Keratinocyte (primary cell): ENCODE data around the gene CEP95. TPM values are rescaled to one million over a fixed set of nuclear protein-coding genes. Genes with fewer than 3 reads are reported as not detected.
A peak's percentile ranks its signal among the peaks of the same experiment; 100 is the strongest.

Experiments
- DNase-seq: peaks from one replicate; pipeline ENCODE4 v3.0.0-alpha.2; 2011; ENCODE audit warnings: low read depth, missing footprints, low spot score
- FAIRE-seq: peaks from 2 replicates; lab custom pipeline; 2011; peaks lifted over from hg19 to GRCh38; lab: Jason Lieb, UNC
- H2AFZ ChIP-seq: 2 replicates; pipeline ENCODE4 v1.6.0; 2012; ENCODE audit warnings: low read length, control low read depth, inconsistent platforms; ENCODE audit not compliant: control insufficient read depth
- H3K27ac ChIP-seq: 2 replicates; pipeline ENCODE4 v1.5.1; 2011; ENCODE audit warnings: low read length; ENCODE audit not compliant: control insufficient read depth, insufficient read depth
- H3K27me3 ChIP-seq: 3 replicates; pipeline ENCODE4 v1.6.0; 2011; ENCODE audit warnings: low read length; ENCODE audit not compliant: control insufficient read depth, insufficient read depth; ENCODE audit errors: extremely low read depth
- H3K36me3 ChIP-seq, 2 experiments: 2 replicates in 1 of 2; 3 replicates in 1 of 2; pipeline ENCODE4 v1.5.1; 2011; ENCODE audit warnings: low read length in 2 of 2, mild to moderate bottlenecking in 1 of 2; ENCODE audit not compliant: control insufficient read depth in 2 of 2, insufficient read depth in 2 of 2; ENCODE audit errors: extremely low read depth in 1 of 2
- H3K4me1 ChIP-seq: 3 replicates; pipeline ENCODE4 v1.5.1; 2011; ENCODE audit warnings: low read length; ENCODE audit not compliant: control insufficient read depth, insufficient read depth; ENCODE audit errors: extremely low read depth
- H3K4me2 ChIP-seq: 3 replicates; pipeline ENCODE4 v1.6.0; 2011; ENCODE audit warnings: low read depth, low read length; ENCODE audit not compliant: control insufficient read depth, insufficient read depth; ENCODE audit errors: extremely low read depth
- H3K4me3 ChIP-seq, 3 experiments: fragments of 200-600 bp in 1 of 3; sonication (generic) in 1 of 3; 2 replicates in 2 of 3; 3 replicates in 1 of 3; pipeline ENCODE4 v1.5.1; 2011 to 2016; ENCODE audit warnings: low read length in 3 of 3, mild to moderate bottlenecking in 3 of 3, control low read depth in 2 of 3, inconsistent platforms in 1 of 3, low read depth in 1 of 3, mixed read lengths in 1 of 3, mixed run types in 1 of 3, moderate library complexity in 1 of 3; ENCODE audit not compliant: control insufficient read depth in 2 of 3, insufficient read depth in 2 of 3; ENCODE audit errors: extremely low read depth in 1 of 3
- H3K79me2 ChIP-seq: 2 replicates; pipeline ENCODE4 v1.6.0; 2012; ENCODE audit warnings: low read length; ENCODE audit not compliant: control insufficient read depth, insufficient read depth
- H3K9ac ChIP-seq: 3 replicates; pipeline ENCODE4 v1.6.0; 2011; ENCODE audit warnings: low read length; ENCODE audit not compliant: control insufficient read depth, insufficient read depth; ENCODE audit errors: extremely low read depth
- H3K9me1 ChIP-seq: 3 replicates; pipeline ENCODE4 v1.6.0; 2011; ENCODE audit warnings: low read length; ENCODE audit not compliant: control insufficient read depth, insufficient read depth; ENCODE audit errors: extremely low read depth
- H3K9me3 ChIP-seq: 2 replicates; pipeline ENCODE4 v1.5.1; 2012; ENCODE audit warnings: low read depth, low read length; ENCODE audit not compliant: control insufficient read depth
- H4K20me1 ChIP-seq: 3 replicates; pipeline ENCODE4 v1.6.0; 2011; ENCODE audit warnings: low read length; ENCODE audit not compliant: control insufficient read depth, insufficient read depth; ENCODE audit errors: extremely low read depth
- CTCF ChIP-seq, 3 experiments: IDR thresholded peaks in 1 of 3; conservative IDR thresholded peaks in 1 of 3; optimal IDR thresholded peaks in 1 of 3; 2 replicates in 2 of 3; 3 replicates in 1 of 3; pipeline versions ENCODE3 to v1.5.1; 2011; ENCODE audit warnings: low read length in 3 of 3, mild to moderate bottlenecking in 3 of 3, moderate library complexity in 2 of 3, control low read depth in 1 of 3, inconsistent platforms in 1 of 3; ENCODE audit not compliant: insufficient read depth in 2 of 3; ENCODE audit errors: extremely low read depth in 1 of 3
- EZH2 ChIP-seq: IDR thresholded peaks from one replicate; pipeline ENCODE4 v1.6.1; 2012; ENCODE audit warnings: inconsistent platforms, mild to moderate bottlenecking, low read length, moderate library complexity
- dilution Hi-C: fragments of 300-500 bp; cut with MboI; formaldehyde crosslinking; loops from one replicate; pipeline ENCODE4 v1.7.0; 2020; ENCODE audit warnings: low sequenced_read_pairs; ENCODE audit not compliant: extremely low pct_ligation_motif_present
- polyA minus RNA-seq, 3 experiments: library from RNA; depleted of rRNA, polyadenylated mRNA; stranded (reverse); fragments of >200 nt; gene quantifications; 1 replicate in 1 of 3; 2 replicates in 1 of 3; 3 replicates in 1 of 3; pipeline ENCODE4 v1.2.3, GENCODE V29; 2011
- polyA plus RNA-seq, 5 experiments: library from polyadenylated mRNA; depleted of rRNA in 3 of 5; stranded (reverse) in 3 of 5; stranded (forward) in 1 of 5; unstranded in 1 of 5; fragments of >200 nt; gene quantifications; 1 replicate in 1 of 5; 2 replicates in 3 of 5; 3 replicates in 1 of 5; pipeline versions ENCODE4 v1.2.1 to v1.2.3, GENCODE V29; 2011 to 2012; ENCODE audit warnings: missing spikeins in 2 of 5, low read depth in 1 of 5, low replicate concordance in 1 of 5

The CEP95 gene
- polyA plus RNA-seq (13.1 to 31.6 TPM (median 25.2 TPM) in 3 replicates), polyA minus RNA-seq (5.1 to 21.5 TPM (median 7.4 TPM) in 3 replicates)
- 165 TPM for polyA plus RNA-seq (2011; ENCODE audit: low read depth)
- polyA plus RNA-seq (2011; cell fraction: cytosol; rRNA removed): 9.5 and 15.4 TPM in 2 replicates
- polyA plus RNA-seq (2011; cell fraction: nucleus; rRNA removed): 52.8 and 60.9 TPM in 2 replicates
- polyA plus RNA-seq (2012; ENCODE audit: low replicate concordance): 13.1 and 31.9 TPM in 2 replicates
- 14.8 TPM for polyA minus RNA-seq (2011; cell fraction: cytosol; rRNA and poly(A)+ RNA removed)
- polyA minus RNA-seq (2011; cell fraction: nucleus; rRNA and poly(A)+ RNA removed): 17.4 and 29.4 TPM in 2 replicates

- no peaks in the 10 kb centered on the region for H3K9me3 ChIP-seq
- no peaks in the 10 kb centered on the region for H3K9me1 ChIP-seq
- peak within 1 kb of the TSS; percentile 68 for H2AFZ ChIP-seq
- peak within 1 kb of the TSS; percentile 99 for H3K27ac ChIP-seq
- peaks cover 11 to 52% of the 10 kb centered on the region in 2 experiments for H3K36me3 ChIP-seq
- TF ChIP-seq EZH2 (no peak), CTCF (optimal IDR thresholded peaks at IDR 0.05 in 1 of 3, IDR thresholded peaks at IDR 0.05 in 1 of 3, conservative IDR thresholded peaks at IDR 0.05 in 1 of 3; ENCODE audit: extremely low read depth in 1 of 3, insufficient read depth in 2 of 3, low read length in 3 of 3) (no peak)
- H3K4me2 ChIP-seq: peak within 1 kb of the TSS; percentile 87
- peaks cover 78% of the 10 kb centered on the region for H3K79me2 ChIP-seq
- peaks cover 38% of the 10 kb centered on the region for H3K4me1 ChIP-seq
- peak within 1 kb of the TSS; percentile 75 to 100 (median 95) for H3K4me3 ChIP-seq
- peaks cover 31% of the 10 kb centered on the region for H4K20me1 ChIP-seq
- DNase-seq (peak; percentile 65), FAIRE-seq (no peak)
- H3K9ac ChIP-seq: peak within 1 kb of the TSS; percentile 100
- H3K27me3 ChIP-seq: no peaks in the 10 kb centered on the region
- dilution Hi-C loops: no loop called here
Observed at GRCh38 chr17:64506576-64507412, at the start of gene CEP95. Gene CEP95 (plus strand): TSS chr17:64506977. CDS start chr17:64507098, 121 bp downstream.

- Histone ChIP-seq H3K9me1 (no peaks in the 10 kb centered on the region), H3K36me3 (no peaks in the 10 kb centered on the region), H2AFZ (no peak overlapping the region), H3K27me3 (no peaks in the 10 kb centered on the region), H3K4me1 (no peaks in the 10 kb centered on the region), H3K79me2 (no peaks in the 10 kb centered on the region), H3K4me3 (no peak overlapping the region), H3K4me2 (no peak overlapping the region), H4K20me1 (no peaks in the 10 kb centered on the region), H3K27ac (no peak overlapping the region), H3K9ac (no peak overlapping the region), H3K9me3 (no peaks in the 10 kb centered on the region)
- no peak for DNase-seq
- TF ChIP-seq CTCF (optimal IDR thresholded peaks at IDR 0.05 in 1 of 3, IDR thresholded peaks at IDR 0.05 in 1 of 3, conservative IDR thresholded peaks at IDR 0.05 in 1 of 3; ENCODE audit: extremely low read depth in 1 of 3, insufficient read depth in 2 of 3, low read length in 3 of 3): no peak
- TF ChIP-seq EZH2: no peak
- no peak for FAIRE-seq
- dilution Hi-C loops: no loop called here
Observed at GRCh38 chr17:64457156-64457555, 49.6 kb upstream of the CEP95 start.
